GM18951 (cell line): ENCODE data around the gene RANBP9.

Experiments
- POLR2A ChIP-seq: IDR thresholded peaks from 4 replicates; pipeline ENCODE4 v1.6.1; 2011; ENCODE audit warnings: mild to moderate bottlenecking; ENCODE audit not compliant: insufficient read length, insufficient read depth; ENCODE audit errors: extremely low read depth
- in situ Hi-C: fragments of 300-500 bp; cut with MboI; formaldehyde crosslinking; loops from one replicate; pipeline ENCODE4 v1.12.0; 2022; ENCODE audit warnings: low sequenced_read_pairs, mixed read lengths, inconsistent platforms; ENCODE audit not compliant: unreplicated experiment

The RANBP9 gene

GRCh38 chr6:13678255-13678983 lies 33.2 kb downstream of the RANBP9 start:
- in situ Hi-C loops, result no loop called here
- no peak for TF ChIP-seq POLR2A

GRCh38 chr6:13677878-13678254 lies 33.8 kb downstream of the RANBP9 start:
- no peak for TF ChIP-seq POLR2A
- in situ Hi-C loops, result no loop called here

GRCh38 chr6:13676551-13677156 lies 35.0 kb downstream of the RANBP9 start:
- in situ Hi-C loops, result no loop called here

GRCh38 chr6:13674533-13675190 lies 37.0 kb downstream of the RANBP9 start:
- in situ Hi-C loops, result no loop called here
- TF ChIP-seq POLR2A, result no peak

More at GRCh38 chr6:13676551-13677156, 35.0 kb downstream of the RANBP9 start:
- TF ChIP-seq POLR2A, result no peak

GRCh38 chr6:13673825-13674444 lies 37.7 kb downstream of the RANBP9 start:
- in situ Hi-C loops, result no loop called here
- no peak for TF ChIP-seq POLR2A

GRCh38 chr6:13673368-13673767 lies 38.3 kb downstream of the RANBP9 start:
- in situ Hi-C loops, result no loop called here
- TF ChIP-seq POLR2A, result no peak

GRCh38 chr6:13672904-13673303 lies 38.7 kb downstream of the RANBP9 start:
- in situ Hi-C loops, result no loop called here
- no peak for TF ChIP-seq POLR2A

GRCh38 chr6:13671548-13672127 lies 40.0 kb downstream of the RANBP9 start:
- TF ChIP-seq POLR2A, result no peak
- in situ Hi-C loops, result no loop called here

GRCh38 chr6:13669476-13669875 lies 42.2 kb downstream of the RANBP9 start:
- no peak for TF ChIP-seq POLR2A
- in situ Hi-C loops, result no loop called here

GRCh38 chr6:13668291-13668928 lies 43.2 kb downstream of the RANBP9 start:
- no peak for TF ChIP-seq POLR2A
- in situ Hi-C loops, result no loop called here

GRCh38 chr6:13667655-13668054 lies 44.0 kb downstream of the RANBP9 start:
- in situ Hi-C loops, result no loop called here
- no peak for TF ChIP-seq POLR2A

GRCh38 chr6:13666194-13667105 lies 45.2 kb downstream of the RANBP9 start:
- in situ Hi-C loops, result no loop called here

More at GRCh38 chr6:13666194-13667105, 45.2 kb downstream of the RANBP9 start:
- no peak for TF ChIP-seq POLR2A
